Lower leg skin (tissue), 3 donors: ENCODE measurements around the gene LALBA.

Source experiments
- CTCF ChIP-seq, 3 donors: fragments of 450-650 bp; IDR thresholded peaks; one replicate each; pipeline ENCODE4 v1.5.1; 2016; ENCODE audit warnings: antibody characterized with exemption in 3 of 3, mild to moderate bottlenecking in 3 of 3, moderate library complexity in 2 of 3
- POLR2A ChIP-seq, 2 donors: fragments of 450-650 bp; IDR thresholded peaks; one replicate each; pipeline ENCODE4 v1.6.1; 2016 to 2017; ENCODE audit warnings: antibody characterized with exemption in 2 of 2, mild to moderate bottlenecking in 1 of 2, moderate library complexity in 1 of 2

- TF ChIP-seq CTCF (IDR thresholded peaks at IDR 0.05) (no peak), POLR2A (IDR thresholded peaks at IDR 0.05) (no peak)
These were observed 2.1 kb downstream of the LALBA start for GRCh38 chr12:48567731-48568130.
